ENCODE measurements around the gene ENTPD6.

The ENTPD6 gene

DNA sequence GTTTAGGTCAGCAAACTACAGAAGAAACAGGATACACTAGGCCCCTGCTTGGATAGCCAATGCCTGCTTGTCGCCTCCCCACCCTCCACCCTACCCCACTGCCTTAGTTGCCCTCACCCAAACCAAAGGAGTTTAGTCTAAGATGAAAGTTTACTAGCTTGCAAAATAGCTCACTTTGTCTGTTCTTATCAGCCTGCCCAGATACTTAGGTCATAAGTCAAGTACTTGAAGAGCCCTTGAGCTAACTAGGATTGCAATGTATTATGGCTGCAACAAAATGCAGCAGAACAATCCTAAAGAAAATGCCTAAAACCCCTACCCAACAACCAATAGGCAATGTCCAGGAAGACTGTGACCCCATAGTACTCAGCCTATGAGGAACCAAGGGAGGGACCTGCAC lies 7.3 kb upstream of the ENTPD6 start:
- DNase-seq (ENCODE audit: low read depth in 3 of 3) = no peak

- DNase-seq (ENCODE audit: low read depth in 3 of 3) = no peak
Observed at GRCh38 chr20:25191051-25191450, 4.5 kb upstream of the ENTPD6 start.

DNA sequence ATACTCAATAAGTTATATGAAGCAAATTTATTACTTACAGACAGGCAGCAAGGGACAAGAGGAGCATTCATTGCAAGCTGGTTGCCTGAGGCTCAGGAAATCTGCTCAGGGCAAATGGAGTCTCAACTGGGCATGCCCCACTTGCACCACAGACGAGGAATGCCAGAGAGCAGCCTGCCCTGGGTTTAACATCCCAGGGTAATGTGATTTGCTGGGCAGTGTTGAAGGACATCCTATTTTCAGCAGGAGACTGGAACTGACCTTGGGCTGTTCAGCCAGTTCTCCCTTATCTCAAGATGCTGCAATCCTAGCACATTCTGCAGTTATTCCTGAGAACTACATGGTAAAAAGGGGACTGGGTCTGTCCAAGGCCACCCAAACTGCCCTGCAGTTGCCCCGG lies 3.8 kb upstream of the ENTPD6 start:
- no peak for DNase-seq (ENCODE audit: low read depth in 3 of 3)

- no peak for DNase-seq (ENCODE audit: low read depth in 3 of 3)
Observed at GRCh38 chr20:25193843-25194242, 1.7 kb upstream of the ENTPD6 start.

DNA sequence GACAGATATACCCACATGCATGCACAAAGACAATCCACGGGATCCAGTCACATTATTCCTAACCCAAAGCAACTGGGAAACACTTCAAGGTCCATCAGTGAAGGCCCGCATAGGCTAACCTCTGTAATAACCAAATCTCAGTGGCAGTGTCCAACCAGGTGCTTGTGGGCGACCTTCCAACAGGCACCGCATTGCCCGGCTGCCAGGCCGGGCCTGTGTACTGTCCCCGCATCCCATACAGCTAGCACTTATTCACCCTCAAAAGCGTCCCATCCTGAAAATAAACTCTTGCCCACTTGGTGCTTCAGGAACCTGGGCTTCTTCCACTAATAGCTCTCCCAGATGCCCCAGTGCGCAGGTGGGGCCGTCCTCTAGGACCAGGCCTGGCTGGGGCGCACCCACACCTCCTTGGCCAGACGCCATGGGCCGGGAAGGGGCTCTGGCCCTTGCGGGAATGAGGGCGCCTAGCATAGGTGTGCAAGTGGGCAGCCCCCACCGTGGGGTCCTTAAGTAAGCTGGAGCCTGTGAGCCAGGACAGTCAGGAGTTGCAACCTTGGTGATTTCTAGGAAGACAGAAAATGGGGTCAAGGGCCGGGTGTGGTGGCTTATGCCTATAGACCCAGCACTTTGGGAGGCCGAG lies 1.1 kb upstream of the ENTPD6 start:
- DNase-seq (ENCODE audit: low read depth in 3 of 3) = no peak

DNA sequence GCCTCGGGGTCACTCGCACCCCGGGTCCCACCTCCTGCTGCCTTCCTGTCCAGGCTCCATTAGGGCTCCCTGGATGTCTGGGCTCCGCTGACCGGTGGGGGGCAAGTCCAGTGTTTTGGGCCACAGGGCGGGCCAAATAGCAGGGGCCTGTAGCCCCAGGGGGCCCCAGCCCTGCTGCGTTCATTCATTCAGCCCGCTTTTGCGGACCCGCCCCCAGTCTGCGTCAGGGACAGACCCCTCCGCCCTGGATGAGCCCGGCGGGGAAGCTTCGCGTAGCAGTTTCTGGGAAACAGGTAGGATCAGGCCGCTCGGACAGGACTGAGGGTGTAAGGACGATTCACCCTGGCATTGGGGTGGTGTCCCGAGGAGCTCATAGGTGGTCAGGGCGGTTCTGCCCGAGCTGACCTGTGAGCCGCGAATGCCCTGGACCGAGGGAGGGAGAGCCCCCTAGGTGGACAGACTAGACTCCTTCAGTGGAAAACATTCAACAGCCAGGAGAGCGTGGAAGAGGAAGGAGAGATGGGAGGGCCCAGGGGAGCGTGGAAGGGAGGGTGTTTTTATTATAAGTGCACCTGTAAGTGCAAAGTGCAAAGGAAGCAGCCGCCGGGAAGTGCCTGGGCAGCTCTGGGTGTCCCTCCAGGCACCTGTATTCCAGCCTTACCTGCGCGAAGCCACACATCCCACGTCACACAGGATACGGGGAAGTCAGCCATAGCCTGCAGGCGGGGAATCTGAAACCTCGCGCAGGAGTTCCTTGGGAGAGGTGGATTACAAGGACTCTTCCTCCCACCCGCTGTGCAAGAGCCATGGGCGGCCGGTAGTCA lies 662 bp downstream of the ENTPD6 start:
- peak in 2 of 3 experiments; percentile 7 to 26 for DNase-seq (ENCODE audit: low read depth in 3 of 3)

DNA sequence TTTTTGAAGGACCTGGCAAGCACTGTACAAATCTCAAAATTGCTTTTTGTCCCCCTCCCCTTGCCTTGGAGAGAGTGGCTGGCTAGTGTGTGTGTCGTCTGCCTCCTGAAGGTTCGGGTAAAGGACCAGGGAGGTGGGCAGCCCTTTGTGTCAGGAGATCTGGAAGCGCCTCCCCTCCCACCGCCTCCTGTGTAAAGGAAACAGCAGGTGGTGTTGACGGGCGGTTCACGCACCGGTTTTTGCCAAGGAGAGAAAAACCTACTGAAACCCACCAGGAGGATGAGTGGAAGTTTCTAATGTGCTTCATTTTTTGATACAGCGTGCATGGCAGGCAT lies 1.2 kb downstream of the ENTPD6 start:
- no peak for DNase-seq (ENCODE audit: low read depth in 3 of 3)

DNA sequence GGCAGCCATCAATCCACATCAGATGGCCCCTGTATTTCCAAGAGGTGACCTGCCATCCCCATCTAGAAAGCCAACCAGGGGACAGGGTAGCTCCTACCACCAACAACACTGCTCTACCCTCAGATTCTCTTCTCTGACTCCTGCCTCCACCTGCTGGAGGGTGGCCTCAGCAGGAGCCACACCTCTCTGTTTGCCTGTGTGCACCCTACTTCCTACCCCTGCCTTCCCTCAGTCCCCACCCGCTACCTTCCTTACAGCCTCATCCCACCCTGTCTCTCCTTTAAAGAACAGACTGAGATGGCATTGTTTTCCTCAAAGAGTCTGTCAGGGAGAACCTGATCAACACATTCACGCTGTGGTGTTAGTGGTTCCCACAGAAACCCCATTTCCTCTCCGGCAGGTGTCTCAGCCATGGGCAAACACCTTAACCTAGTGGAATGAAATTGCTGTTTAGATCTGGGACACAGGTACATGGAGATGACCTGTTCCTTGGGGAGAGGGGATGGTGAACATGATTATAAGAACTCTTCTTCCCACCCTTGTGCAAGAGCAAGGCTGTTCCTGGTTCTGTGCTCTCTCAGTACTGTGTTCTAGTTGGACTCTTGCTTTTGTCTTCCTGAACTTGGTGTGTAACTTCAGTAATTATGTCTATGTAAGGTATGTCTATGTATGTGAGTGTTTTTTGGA lies 1.8 kb downstream of the ENTPD6 start:
- no peak for DNase-seq (ENCODE audit: low read depth in 3 of 3)

DNA sequence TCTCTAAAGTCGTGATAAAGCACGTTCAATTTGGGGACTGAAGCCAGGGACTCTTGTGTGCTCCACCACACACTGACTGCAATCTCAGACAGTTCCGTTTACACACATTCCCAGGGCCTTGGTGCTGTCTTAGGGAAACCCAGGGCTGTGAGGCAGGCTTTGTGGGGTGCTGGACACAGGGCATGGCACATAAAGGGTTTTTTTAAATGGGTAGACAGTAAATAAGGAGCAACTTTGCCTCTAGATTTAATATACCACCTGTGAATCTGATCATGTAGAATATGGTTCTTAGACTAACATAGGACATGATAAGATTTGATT lies 2.3 kb downstream of the ENTPD6 start:
- DNase-seq (ENCODE audit: low read depth in 3 of 3) = no peak

DNA sequence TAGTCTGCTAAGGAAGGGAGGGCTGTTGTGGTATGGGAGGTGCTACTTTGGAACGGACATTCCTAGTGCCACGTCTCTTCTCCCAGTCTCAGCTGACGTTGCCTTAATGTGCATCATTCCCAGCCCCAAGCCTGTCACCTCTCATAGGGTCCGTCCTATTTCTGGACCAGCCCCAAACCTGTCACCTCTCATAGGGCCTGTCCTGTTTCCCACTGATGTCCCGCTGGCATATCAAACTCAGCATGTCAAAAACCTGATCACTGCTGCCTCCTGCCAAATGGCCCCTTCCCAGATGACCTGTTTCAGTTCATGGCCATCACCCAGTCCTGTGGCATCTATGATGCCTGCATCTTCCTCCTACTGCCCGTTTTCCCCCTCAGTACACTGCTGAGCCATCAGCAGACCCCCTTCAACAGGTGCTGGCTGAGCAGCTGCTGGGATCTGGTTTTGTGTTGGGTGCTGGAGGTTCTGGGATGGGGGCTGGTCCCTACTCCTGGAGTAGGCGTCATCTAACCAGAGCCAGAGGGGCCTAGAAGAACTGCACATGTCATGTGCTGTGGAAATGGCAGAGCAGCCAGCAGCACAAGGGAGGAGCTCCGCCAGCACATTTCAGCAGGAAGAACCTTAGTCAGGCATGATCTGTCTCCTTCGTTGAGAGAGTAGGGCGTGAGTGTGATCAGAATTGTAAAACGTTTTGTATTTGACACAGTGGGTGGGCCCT lies 3.3 kb downstream of the ENTPD6 start:
- no peak for DNase-seq (ENCODE audit: low read depth in 3 of 3)

DNA sequence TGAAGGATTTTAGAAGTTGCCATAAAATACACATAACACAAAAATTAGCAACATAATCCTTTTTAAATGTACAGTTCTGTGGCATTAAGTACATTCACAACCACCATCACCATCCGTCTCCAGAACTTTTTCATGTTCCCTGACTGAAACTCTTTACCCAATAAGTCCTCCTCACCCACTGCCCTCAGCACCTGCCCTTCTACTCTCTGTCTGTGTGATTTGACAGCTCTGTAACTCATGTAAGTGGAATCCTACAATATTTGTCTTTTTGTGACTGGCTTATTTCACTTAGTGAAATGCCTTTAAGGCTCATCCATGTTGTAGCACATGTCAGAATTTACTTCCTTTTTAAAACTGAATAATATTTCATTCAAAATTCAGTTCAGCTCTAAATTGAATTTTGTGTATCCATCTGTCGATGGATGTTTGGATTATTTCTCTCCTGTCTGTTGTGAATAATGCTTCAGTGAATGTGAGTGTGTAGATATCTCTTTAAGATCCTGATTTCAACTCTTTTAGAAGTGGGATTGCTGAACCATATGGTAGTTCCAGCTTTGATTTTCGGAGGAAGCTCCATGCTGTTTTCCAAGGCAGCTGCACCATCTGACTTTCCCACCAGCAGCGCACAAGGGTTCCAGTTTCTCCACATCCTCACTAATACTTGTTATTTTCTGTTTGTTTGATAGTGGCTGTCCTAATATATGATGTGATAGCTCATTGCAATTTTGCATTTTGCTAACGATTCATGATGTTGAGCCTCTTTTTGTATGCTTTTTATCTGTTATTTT lies 4.2 kb downstream of the ENTPD6 start:
- DNase-seq (ENCODE audit: low read depth in 3 of 3) = no peak

DNA sequence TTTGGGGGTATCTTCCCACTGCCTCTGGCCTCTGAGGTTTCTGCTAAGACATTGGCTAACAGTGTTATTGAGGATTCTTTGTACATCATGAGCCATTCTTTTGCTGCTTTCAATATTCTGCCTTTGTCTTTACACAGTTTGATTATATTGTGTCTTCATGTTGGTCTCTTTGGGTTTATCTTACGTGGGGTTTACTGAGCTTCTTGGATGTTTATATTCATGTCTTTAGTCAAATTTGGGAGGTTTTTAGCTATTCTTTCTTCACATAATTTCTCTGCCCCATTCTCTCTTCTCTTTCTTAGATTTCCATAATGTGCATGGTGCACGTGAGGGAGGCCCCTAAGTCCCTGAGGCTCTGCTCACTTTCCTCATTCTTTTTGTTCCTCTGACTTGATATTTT lies 7.6 kb downstream of the ENTPD6 start:
- no peak for DNase-seq (ENCODE audit: low read depth in 3 of 3)

DNA sequence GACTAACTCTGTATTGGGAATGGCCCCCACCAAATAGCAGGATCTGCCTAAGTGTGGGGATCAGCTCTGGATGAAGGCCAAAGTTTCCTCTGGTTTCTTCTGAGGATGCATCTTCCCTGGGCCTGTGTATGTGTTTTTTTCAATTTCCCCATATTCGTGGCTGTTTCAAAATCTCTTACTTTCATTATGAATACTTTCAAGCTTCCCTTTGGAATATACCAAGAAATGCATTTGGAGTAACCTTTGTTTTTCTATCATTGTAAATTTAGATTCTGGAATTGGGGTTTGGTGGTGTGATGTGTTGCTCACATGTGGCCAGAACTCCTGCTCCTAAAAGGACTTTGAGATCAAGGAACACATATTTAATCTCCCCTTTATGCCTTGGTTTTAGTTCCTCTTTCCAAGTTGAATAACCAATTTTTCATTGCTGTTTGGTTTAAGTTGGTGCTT lies 8.4 kb downstream of the ENTPD6 start:
- DNase-seq (ENCODE audit: low read depth in 3 of 3) = no peak

DNA sequence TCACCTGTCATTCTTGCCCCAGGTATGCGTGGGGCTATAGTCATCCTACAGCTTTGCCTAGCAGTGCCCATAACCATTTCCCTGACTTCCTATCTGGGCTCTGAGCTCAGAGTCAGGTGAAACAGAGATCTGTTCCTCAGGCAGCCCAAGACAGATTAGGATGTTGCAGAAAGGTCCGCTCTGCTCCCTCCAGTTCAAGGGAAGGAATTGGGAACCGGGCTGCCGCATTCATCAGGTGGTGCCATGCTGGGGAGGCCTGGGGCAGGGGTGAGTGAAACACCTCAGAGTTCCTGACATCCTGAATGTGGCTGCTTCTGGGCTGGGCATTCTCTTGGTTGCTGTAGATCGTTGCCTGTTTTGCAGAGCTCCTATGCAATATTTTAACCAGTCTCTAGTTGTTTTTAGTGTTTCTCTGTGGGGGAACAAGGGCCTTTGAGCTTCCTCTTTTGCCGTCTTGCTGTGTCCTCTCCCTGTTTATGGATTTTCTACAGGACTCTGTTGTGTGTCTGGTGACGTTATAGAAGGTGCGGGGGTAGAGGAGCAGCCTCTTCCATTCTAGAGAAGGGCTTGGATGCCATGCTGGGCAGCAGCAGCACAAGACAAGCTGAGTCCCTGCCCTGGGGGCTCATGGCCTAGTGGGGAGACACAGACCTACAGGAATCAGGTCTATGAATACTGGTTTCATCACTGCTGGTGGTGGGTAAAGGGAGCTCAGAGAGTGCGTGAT lies 9.2 kb downstream of the ENTPD6 start:
- DNase-seq (ENCODE audit: low read depth in 3 of 3) = no peak

DNA sequence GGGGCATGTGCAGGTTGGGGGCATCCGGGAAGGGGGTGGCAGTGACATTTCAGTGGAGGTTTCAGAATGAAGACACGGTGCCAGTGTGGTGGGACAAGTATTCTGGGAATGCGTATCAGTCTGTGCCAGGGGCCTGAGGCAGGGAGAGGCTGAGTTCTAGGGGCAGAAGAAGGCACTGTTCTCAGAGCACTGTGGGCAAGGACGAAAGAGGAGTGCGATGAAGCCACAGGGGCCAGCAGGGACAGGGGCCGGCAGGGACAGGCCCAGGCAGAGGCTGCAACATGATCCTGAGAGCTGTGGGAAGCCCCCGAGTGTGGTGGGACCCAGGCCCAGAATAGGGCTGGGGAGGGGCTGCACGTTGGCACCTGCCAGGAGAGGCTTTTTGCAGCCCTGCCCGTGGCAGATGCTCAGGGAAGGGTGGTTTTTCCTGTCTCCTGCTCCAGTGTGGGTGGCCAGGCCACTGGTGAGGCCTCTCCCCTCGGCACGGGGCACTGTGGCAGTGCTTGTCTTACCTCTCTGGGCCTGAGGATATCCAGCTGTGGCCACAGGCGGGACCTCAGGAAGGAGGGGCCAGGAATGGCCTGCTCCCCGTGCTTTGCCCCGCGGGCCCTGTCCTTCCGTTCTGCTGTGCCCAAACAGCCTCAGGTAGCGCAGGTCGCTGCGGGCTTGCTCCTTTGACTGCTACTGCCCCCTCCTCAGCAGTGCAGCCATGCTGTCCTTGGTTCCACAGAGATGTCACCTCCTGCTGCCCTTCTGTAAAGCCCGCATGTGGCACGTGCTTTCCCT lies 10.0 kb downstream of the ENTPD6 start:
- DNase-seq (ENCODE audit: low read depth in 3 of 3) = no peak

GRCh38 chr20:25206063-25206403 lies 10.5 kb downstream of the ENTPD6 start:
- no peak for DNase-seq (ENCODE audit: low read depth in 3 of 3)

- DNase-seq (ENCODE audit: low read depth in 3 of 3) = no peak
Observed at GRCh38 chr20:25206548-25206947, 11.0 kb downstream of the ENTPD6 start.

DNA sequence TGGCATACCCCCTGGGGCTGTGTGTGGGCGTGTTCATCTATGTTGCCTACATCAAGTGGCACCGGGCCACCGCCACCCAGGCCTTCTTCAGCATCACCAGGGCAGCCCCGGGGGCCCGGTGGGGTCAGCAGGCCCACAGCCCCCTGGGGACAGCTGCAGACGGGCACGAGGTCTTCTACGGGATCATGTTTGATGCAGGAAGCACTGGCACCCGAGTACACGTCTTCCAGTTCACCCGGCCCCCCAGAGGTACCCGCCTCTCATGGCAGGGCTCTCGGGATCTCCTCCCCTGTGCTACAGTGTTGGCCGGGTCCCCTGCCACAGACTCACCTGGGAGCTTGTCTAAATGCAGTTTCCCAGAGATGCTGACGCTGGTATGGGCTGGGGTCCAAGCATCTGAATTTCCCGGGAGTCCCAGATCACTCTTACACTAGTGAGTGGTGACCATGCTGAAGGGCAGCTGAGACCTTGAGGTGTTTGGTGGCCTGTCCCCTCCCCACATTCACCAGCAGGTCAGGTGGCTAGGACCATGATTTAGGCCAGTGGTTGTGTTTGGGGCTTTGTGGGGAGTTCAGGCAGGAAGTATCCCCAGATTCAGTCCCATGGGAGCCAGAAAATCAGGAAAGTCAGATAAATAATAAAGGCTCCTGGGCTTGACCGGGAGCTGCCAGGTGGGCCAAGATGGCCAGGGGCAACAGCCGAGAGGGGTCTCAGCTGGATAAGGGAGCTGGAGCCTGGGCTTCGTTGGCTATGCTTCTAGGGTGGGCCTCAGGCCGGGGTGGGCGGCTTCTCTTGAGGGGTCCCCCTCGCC lies 11.8 kb downstream of the ENTPD6 start:
- no peak for DNase-seq (ENCODE audit: low read depth in 3 of 3)

DNA sequence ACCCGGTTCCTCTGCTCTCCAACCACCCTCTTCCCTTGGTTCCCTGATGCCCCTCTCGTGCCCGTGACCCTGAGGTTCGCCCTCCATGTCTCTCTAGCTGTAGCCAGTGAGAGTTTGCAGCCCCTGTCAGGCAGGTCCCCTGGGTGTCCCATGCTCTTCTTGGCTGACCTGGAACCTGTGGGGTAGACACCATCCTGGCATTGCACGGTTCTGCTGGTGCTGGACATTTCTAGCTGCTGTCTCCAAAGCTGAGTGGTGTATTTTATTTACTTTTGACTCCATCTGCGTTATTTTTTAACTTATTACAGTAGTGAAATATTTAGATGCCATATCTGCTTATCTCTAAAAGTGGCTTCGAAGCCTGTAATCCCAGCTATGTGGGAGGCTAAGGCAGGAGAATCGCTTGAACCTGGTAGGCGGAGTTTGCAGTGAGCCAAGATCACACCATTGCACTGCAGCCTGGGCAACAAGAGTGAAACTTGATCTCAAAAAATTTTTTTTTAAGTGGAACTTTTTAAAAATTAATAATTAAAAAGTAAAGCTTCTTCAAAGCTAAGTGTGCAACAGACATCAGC lies 12.5 kb downstream of the ENTPD6 start:
- no peak for DNase-seq (ENCODE audit: low read depth in 3 of 3)

Measured in stimulated activated CD4-positive, alpha-beta T cell treated with anti-CD3 and anti-CD28 coated beads, TNF-alpha, amount 100 ng/mL, for 24 hours (primary cell).